ENCODE data around the gene ARHGAP26. TPM values are rescaled to one million over a fixed set of nuclear protein-coding genes. Genes with fewer than 3 reads are reported as not detected.

ARHGAP26 gene
- total RNA-seq, 1 experiment from 2014 or later = 65.5 TPM

- POLR2A ChIA-PET = interaction anchor here (0.8 kb wide), 1 partner anchor 109 kb away, joined by 12 read pairs; no protein-coding TSS in a partner anchor
- no TSS peak for BruUV-seq (replicated peaks)
- no peak for DNase-seq (ENCODE audit: low read depth, low spot score)
- Histone ChIP-seq H3K27me3 (ENCODE audit: control insufficient read depth, insufficient read depth, low read length) (no peaks in the 10 kb centered on the region), H3K9me3 (ENCODE audit: control insufficient read depth, insufficient read depth, low read depth, low read length) (no peaks in the 10 kb centered on the region; the same call in 1 of the 2 replicates), H3K4me1 (ENCODE audit: control insufficient read depth, insufficient read depth, low read length) (0 out of 2 replicates have a peak, but pooled peaks cover 3% of the 10 kb centered on the region), H3K36me3 (ENCODE audit: control insufficient read depth, insufficient read depth, low read length) (no peaks in the 10 kb centered on the region), H3K27ac (ENCODE audit: low read length) (no peak overlapping the region), H3K4me3 (ENCODE audit: low read depth in 2 of 2, low read length in 2 of 2) (no peak overlapping the region)
- CTCF ChIA-PET = no interaction called here
- in situ Hi-C loops (cut with HindIII; ENCODE audit: low pct_unique_long_range_greater_than_20kb, low sequenced_read_pairs) = no loop called here
- intact Hi-C loops (cut with micrococcal nuclease; ENCODE audit: unreplicated experiment) = no loop called here
- no peak for TF ChIP-seq REST (IDR thresholded peaks at IDR 0.05; ENCODE audit: insufficient read depth in 1 of 2, low read depth in 2 of 2, low read length in 1 of 2)
- no peak for TF ChIP-seq POLR2AphosphoS5 (IDR thresholded peaks at IDR 0.05; ENCODE audit: low read depth, low read length)
- no peak for TF ChIP-seq TCF7L2 (IDR thresholded peaks at IDR 0.05; ENCODE audit: low read depth, low read length)
- TF ChIP-seq CTCF (IDR thresholded peaks at IDR 0.05) = no peak
- TF ChIP-seq SIN3A (IDR thresholded peaks at IDR 0.05; ENCODE audit: borderline replicate concordance, insufficient read depth, low read depth, low read length) = no peak
- peak; percentile 48; the same call in 1 of the 2 replicates for ATAC-seq
Measured at GRCh38 chr5:143258559-143259253, 488.5 kb downstream of the ARHGAP26 start.

- Histone ChIP-seq H3K4me3 (ENCODE audit: low read depth in 2 of 2, low read length in 2 of 2) (no peak overlapping the region), H3K9me3 (ENCODE audit: control insufficient read depth, insufficient read depth, low read depth, low read length) (no peaks in the 10 kb centered on the region; the same call in 1 of the 2 replicates), H3K27me3 (ENCODE audit: control insufficient read depth, insufficient read depth, low read length) (no peaks in the 10 kb centered on the region), H3K27ac (ENCODE audit: low read length) (no peak overlapping the region), H3K36me3 (ENCODE audit: control insufficient read depth, insufficient read depth, low read length) (no peaks in the 10 kb centered on the region), H3K4me1 (ENCODE audit: control insufficient read depth, insufficient read depth, low read length) (0 out of 2 replicates have a peak, but pooled peaks cover 3% of the 10 kb centered on the region)
- DNase-seq (ENCODE audit: low read depth, low spot score) (no peak), ATAC-seq (no peak)
- intact Hi-C loops (cut with micrococcal nuclease; ENCODE audit: unreplicated experiment) (no loop called here), in situ Hi-C loops (cut with HindIII; ENCODE audit: low pct_unique_long_range_greater_than_20kb, low sequenced_read_pairs) (no loop called here)
- TF ChIP-seq REST (IDR thresholded peaks at IDR 0.05; ENCODE audit: insufficient read depth in 1 of 2, low read depth in 2 of 2, low read length in 1 of 2) (no peak), SIN3A (IDR thresholded peaks at IDR 0.05; ENCODE audit: borderline replicate concordance, insufficient read depth, low read depth, low read length) (no peak), CTCF (IDR thresholded peaks at IDR 0.05) (no peak), TCF7L2 (IDR thresholded peaks at IDR 0.05; ENCODE audit: low read depth, low read length) (no peak), POLR2AphosphoS5 (IDR thresholded peaks at IDR 0.05; ENCODE audit: low read depth, low read length) (no peak)
- ChIA-PET CTCF (no interaction called here), POLR2A (no interaction called here)
- BruUV-seq (replicated peaks) = no TSS peak
Measured at GRCh38 chr5:143259254-143259605, 489.1 kb downstream of the ARHGAP26 start.
